ENCODE data around the gene AK9.
A peak's percentile ranks its signal among the peaks of the same experiment; 100 is the strongest.
"Not testable (repeated sequence)": the region's sequence is repeated elsewhere in the genome, so short reads cannot be mapped to it uniquely, and the experiment has no call there.

Gene AK9

DNA sequence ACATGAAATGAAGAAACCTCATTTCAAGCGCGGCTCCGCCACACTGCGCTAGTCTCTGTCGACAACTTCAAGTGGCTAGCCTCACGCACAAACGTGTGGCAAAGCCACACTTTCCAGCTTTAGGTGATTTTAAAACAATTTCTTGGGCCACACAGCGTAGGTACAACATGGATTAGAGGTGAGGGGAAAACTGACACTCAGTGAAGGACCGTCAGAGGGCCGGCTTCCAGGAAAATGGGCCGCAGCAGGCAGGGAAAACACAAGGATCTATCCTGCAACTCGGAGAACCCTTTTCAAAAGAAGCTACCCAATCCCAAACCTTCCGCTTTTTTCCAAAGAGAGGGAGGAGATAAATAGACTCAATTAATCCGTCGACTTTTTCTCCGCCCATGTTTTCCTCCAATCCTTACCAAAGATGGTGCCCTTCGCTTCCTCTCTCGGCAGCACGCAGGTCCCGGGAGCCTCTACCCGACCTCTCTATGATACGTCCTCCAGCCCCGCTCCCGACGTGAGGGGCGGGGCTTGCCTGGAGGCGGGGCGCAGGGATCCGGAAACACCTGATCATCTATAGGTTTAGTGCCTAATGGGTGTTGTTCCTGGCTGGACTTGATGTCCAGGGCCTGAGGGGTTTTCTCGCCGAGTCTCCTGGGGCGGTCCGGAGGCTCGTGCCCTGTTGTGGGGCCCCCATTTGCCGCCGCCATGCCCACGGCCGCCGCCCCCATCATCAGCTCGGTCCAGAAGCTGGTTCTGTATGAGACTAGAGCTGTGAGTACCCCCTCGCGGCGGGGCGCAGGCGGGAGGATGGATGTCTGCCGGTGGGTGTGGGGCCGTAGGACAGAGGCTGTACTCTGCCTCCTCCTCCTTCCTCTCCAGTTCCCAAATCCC is at the start of gene AK9, which contains the start of gene FIG4:
AK9 (minus strand) TSS at position 466 of the 885 bp plus-strand sequence. CDS start 15,457 bp downstream, outside the sequence.
FIG4 (plus strand) TSS at position 560 of the 885 bp plus-strand sequence; CDS start at position 700, 140 bp downstream.
- DNase-seq (ENCODE audit: low read depth in 1 of 2, low spot score in 1 of 2) = peak; percentile 80 to 82

DNA sequence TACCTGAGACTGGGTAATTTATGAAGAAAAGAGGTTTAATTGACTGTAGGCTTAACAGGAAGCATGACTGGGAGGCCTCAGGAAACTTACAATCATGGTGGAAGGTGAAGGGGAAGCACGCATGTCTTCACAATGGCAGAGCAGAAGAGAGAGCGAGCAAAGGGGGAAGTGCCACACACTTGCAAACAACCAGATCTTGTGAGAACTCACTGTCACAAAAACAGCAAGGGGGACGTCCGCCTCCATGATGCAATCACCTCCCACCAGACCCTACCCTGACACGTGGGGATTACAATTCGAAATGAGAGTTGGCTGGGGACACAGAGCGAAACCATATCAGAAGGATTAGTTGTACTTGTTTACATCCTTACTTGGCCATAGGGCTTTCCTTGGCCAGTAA is 49.8 kb upstream of the AK9 start:
- DNase-seq (ENCODE audit: low read depth in 1 of 2, low spot score in 1 of 2) = no peak

DNA sequence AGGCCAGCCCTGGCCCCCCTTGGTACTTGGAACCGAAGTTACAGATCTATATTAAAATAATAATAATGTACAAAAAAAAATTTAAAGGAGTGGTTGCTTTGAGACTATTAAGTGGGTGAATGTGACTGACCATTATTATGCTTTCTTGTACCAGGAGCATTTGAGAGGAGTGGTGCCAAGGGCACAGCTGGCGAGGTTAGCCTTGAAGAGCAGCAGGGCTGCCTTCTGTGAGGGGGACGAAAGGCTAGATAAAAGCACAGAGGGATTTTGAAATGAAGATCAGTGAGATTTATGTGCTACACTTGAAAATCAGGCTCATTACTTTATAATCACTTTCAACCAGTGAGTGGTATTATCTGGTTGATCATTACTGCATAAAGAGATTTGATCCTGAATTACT is 48.7 kb upstream of the AK9 start:
- DNase-seq (ENCODE audit: low read depth in 1 of 2, low spot score in 1 of 2) = no peak

DNA sequence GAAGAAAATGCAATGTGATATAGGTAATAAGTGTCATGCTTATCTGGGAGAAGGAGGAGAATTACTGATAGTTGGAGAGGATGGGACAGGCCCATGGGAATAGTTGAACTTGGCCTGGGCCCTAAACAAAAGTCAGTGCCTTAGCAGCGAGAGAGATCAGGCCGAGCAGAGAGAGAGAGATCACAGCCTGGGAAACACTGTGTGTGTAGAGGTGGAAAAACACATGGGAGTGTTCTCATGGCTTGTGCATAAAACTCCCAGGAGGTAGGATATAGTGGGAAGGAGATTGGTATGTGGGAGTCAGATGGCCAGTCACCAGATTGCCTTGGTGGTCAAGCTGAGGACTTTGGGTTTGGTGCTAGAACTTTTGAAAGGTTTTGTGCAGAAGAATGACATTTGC is 47.7 kb upstream of the AK9 start:
- no peak for DNase-seq (ENCODE audit: low read depth in 1 of 2, low spot score in 1 of 2)

DNA sequence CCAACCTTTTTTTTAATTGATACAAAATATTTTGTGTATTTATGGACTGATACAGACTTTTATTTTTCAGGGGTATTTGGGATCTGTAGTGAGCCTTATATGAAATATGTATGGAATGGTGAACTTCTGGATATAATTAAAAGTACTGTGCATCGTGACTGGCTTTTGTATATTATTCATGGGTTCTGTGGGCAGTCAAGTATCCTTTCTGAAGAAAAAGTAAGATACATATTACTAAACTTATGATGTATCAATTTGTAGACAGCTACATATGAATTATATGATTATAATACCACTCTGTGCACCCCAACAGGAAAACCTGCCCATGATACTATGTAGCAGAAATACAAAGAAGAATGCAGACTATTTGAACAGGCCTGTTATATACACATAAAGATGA is 47.3 kb upstream of the AK9 start:
- DNase-seq (ENCODE audit: low read depth in 1 of 2, low spot score in 1 of 2) = no peak

DNA sequence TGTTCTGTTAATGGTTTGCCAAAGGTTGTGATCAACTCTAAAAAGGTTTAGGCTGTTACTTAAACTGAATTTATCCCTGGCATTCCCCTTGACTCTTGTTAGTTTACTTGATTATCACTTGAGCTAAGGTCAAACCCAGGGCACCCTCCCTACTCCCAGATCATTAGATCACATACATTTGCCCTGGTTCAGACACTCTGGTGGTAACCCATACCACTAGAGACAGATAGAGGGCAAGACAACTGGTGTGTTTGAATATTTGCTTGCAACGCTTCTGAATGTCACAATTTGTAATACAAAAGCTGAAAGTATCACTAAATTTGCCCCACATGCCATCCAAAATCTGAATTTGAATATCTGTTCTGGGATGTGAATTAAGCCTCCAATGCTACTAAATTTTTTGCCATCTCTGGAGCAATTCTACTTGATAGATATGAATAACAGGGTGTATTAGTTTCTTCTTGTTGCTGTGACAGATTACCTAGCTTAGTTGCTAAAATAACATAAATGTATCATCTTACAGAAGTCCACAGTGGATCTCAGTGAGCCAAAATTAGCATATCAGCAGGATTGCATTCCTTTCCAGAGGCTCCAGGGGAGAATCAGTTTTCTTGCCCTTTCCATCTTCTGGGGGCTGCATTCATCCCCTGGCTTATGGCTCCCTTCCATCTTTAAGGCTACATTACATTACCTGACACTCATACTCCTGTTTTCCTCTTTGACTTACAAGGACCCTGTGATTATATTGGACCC is 45.4 kb upstream of the AK9 start:
- no peak for DNase-seq (ENCODE audit: low read depth in 1 of 2, low spot score in 1 of 2)

DNA sequence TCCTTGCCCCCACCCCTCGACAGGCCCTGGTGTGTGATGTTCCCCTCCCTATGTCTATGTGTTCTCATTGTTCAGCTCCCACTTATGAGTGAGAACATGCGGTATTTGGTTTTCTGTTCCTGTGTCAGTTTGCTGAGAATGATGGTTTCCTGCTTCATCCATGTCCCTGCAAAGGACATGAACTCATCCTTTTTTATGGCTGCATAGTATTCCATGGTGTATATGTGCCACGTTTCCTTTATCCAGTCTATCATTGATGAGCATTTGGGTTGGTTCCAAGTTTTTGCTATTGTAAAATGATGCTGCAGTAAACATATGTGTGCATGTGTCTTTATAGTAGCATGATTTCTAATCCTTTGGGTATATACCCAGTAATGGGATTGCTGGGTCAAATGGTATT is 34.2 kb upstream of the AK9 start:
- not testable (repeated sequence) for DNase-seq (ENCODE audit: low read depth in 1 of 2, low spot score in 1 of 2)

DNA sequence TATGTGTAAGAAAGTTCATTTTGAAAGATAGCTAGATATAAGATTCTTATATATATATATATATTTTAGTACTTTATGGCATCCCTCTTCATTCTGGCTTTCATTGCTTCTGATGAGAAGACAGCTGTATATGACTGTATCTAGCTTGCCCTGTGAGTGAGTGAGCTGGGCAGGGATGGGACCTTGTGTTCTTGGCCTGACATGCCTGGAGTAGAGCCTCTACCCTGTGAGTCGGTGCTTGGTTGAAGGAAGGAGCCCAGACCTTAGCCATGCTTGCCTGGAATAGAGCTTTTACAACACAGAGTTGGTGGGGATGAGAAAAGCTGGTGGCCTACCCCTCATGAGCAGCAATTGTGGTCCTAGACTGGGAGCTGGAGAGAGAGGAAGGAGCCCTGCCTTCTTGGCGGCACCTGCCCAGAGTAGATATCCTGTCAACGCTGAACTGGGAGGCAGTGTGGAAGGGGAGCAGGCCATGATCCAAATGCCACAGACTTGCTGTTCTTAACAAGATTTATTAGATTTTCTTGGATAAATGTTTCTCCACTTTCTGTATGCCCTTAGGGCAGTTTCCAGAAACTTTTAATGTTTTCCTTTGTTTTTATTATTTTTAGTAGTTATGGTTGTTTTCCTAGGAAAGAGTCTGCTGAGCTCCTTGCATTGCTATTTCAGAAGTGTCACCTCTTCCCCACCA is 31.7 kb upstream of the AK9 start:
- DNase-seq (ENCODE audit: low read depth in 1 of 2, low spot score in 1 of 2) = no peak

DNA sequence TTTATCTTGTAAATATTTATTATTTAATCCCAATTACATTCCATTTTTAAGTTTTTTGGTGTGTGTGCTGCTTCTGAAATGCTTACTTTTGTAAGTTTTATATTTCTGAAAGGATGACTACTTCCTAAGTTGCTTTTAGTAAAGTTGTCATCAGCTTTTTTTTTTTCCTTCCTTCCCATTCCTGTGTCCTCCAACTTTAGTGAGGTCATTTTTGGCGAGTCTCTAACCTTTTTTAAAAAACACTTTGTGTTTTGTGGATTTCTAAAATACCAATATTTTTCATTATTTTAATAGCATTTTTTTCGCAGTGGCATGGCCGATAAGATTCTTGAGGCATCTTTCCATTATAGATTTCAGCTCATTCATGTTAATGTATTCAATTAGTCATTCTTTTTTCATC is 31.0 kb upstream of the AK9 start:
- no peak for DNase-seq (ENCODE audit: low read depth in 1 of 2, low spot score in 1 of 2)

DNA sequence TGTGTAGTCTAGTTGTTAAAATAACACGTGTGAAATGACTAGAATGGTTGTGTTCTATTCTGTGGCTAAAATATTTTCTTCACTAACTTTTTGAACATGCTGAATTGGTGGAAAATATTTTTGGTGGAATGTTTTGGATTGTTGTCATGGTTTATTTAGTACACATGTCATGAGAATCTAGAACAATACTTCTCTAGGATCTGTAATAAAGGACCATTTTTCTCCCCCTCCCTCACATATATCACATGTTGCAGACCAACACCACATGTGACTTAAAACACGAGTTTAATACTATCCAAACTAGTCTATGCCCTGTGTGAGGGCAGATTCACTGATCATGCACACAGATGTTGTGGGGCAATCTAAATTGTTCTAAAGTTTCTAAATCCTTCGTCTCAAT is 29.3 kb upstream of the AK9 start:
- DNase-seq (ENCODE audit: low read depth in 1 of 2, low spot score in 1 of 2) = no peak

DNA sequence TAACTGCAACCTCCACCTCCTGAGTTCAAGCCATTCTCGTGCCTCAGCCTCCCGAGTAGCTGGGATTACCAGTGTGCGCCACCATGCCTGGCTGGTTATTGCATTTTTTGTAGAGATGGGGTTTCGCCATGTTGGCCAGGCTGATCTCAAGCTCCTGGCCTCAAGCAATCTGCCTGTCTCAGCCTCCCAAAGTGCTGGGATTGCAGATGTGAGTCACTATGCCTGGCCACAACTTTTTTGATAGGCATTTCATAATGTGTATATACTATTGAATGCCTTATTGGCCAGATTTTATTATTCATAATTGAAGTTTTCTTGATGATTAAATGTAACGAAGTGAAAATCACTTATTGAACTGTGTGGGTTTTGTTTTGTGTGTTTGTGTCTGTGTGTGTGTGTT is 28.0 kb upstream of the AK9 start:
- no peak for DNase-seq (ENCODE audit: low read depth in 1 of 2, low spot score in 1 of 2)

DNA sequence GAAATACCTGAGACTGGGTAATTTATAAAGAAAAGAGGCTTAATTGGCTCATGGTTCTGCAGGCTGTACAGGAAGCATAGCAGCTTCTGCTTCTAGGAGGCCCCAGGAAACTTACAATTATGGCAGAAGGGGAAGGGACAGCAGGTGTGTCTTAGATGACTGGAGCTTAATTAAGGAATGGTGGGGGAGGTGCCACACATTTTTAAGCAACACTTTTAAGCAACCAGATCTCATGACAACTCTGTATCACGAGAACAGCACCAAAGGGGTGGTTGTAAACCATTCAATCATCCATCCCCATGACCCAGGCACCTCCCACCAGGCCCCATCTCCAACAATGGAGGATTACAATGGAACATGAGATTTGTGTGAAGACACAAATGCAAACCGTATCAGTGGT is 27.0 kb upstream of the AK9 start:
- no peak for DNase-seq (ENCODE audit: low read depth in 1 of 2, low spot score in 1 of 2)

DNA sequence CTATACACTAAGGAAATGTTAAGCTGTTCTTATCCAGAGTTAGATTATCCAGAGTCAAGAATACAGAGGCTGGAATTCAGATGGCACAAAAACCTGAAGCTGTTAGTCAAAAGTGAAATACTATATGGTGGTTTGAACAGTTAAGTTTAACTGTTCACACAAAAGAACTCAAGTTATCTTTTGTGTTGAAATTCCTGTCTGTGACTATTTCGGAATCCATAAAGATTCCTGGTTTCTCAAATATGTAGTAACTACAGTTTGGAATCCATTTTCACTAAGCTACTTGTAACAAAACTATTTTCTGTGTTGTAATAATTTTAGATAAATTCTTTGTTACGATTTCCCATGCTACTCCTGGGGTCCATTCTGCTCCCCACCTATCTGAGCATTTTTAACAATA is 24.6 kb upstream of the AK9 start:
- no peak for DNase-seq (ENCODE audit: low read depth in 1 of 2, low spot score in 1 of 2)

DNA sequence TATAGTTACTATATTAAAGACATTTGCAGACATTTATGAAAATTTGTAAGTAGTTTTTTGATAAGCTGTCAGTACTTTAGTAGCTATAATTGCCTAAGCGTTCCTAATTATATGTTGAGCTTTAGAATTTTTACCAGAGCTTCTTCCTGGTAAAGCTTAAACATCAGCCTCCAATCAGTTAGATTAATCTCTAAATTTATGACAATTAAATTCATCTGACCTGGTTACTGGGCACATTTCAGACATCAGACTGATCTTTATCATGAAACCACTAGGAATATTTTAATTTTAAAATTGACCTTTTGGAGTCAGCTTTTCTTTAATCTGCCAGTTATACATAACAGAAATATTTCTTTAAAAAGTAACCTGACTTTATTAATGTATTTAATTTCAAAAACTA is 23.6 kb upstream of the AK9 start:
- no peak for DNase-seq (ENCODE audit: low read depth in 1 of 2, low spot score in 1 of 2)

DNA sequence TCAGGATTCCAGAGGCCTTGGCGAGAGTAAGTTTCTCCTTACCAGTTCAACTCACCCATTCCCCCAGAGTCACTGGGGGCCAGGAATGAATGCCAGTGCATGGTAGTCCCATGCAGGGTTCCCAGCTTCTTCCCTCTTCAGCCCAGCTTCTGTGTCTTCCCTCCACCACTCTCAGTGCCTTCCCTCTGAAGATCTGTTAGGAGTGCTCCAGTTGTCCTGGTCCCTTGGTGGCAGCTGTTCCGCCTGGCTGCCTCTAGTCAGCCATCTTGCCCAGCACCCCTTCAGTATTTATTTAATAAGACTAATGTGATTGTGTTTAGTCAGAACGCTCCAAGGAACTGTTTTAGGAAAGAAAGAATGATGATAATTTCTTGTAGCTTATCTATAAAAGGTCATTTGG is 23.2 kb upstream of the AK9 start:
- DNase-seq (ENCODE audit: low read depth in 1 of 2, low spot score in 1 of 2) = no peak

DNA sequence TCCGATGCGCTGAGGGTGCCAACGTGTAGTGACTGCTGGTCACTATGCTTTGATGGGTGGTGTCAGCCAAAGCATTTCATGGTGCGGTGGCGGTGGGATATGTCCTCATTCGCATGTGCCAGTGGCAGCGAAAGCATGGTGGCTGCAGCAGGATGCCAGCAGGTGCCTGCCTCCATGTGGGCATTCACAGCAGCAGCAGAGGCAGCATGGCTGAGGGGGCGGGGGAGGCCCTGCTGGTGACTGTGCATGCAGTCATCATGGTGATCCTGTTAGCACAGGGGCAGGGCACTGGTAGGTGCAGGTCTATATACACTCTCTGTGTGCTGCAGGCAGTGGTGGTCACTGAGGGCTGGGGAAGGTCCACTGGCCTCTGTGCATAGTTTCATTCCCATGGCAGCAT is 22.1 kb upstream of the AK9 start:
- no peak for DNase-seq (ENCODE audit: low read depth in 1 of 2, low spot score in 1 of 2)

DNA sequence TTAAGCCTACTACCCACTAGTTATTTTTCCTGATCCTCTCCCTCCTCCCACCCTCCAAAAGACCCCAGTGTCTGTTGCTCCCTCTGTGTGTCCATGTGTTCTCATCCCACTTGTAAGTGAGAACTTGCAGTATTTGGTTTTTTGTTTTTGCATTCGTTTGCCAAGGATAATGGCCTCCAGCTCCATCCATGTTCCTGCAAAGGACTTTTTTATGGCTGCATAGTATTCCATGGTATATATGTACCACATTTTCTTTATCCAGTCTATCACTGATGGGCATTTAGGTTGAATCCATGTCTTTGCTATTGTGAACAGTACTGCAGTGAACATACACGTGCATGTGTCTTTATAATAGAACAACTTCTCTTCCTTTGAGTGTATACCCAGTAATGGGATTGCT is 17.1 kb upstream of the AK9 start:
- not testable (repeated sequence) for DNase-seq (ENCODE audit: low read depth in 1 of 2, low spot score in 1 of 2)

DNA sequence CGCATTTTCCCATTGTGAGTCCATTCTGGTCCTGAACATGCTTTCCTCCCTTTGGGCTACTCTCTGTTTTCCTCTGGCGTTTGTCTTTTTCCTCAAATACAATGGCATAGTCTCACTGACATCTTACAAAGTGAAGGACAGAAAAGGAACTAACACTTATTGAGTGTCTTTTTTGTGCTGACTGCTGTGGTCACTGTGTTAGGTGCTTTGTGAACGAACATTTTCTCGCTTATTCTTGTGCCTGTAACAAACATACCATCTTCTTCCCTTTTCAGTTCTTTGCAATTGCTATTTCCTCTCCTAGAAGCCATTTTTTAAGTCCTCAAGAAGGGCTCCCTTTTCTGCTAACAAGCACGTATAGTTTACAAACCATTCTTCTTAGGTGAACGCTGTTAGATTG is 15.5 kb upstream of the AK9 start:
- DNase-seq (ENCODE audit: low read depth in 1 of 2, low spot score in 1 of 2) = no peak

DNA sequence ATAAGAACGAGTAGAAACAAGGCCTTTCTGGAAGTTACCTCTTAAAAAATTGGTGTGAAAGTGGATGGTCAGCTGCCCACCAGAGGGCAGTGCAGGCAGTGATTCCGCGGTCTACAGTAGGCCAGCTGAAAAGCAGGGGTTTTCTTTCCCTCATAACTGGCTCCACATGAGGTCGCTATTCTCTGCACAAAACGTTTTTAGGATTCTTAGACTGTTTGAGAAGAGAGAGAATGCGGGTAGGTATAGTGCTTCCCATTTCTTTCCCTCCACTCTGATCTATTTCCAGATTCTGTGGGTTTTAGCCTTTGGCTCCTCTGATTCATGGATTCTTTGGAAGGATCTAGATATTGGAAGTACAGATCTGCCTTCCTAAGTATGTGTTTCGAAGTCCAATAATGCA is 14.3 kb upstream of the AK9 start:
- DNase-seq (ENCODE audit: low read depth in 1 of 2, low spot score in 1 of 2) = peak; percentile 32 to 44

DNA sequence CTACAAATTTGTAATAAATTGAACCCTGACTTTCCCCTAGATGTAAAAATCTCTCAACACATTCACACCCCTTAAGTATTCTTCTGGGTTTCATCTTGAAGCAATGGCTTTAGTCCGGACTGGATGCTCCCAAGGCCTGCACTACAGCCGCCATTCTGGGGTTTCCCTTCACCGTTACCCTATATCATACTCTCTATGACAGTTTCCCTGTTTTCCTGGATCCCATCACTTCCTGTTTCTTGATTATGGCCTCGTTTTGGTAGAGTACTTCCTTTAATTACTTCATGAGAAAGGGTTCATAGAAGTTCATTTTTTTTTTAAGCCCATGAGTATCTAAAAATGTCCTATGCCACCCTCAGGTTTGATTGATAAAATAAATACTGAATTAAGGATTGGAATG is 11.8 kb upstream of the AK9 start:
- no peak for DNase-seq (ENCODE audit: low read depth in 1 of 2, low spot score in 1 of 2)

DNA sequence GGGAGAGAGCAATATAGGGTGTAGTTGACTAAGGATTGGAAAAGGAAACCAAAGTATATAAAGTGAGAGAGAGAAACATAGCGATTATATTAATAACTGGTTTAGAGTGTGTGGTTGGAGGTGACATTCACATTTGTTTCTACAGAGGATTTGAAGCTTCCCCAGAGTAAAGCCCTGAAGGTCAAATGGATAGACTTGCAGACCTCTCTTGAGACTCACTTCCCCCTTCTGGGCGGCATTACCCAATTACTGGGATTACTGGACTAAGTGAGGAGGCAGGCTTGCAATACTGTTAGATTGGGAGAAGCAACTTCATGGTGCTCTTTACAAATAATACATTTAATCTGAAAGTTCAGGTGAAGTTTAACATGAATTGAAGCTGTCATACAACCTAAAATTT is 10.8 kb upstream of the AK9 start:
- no peak for DNase-seq (ENCODE audit: low read depth in 1 of 2, low spot score in 1 of 2)

DNA sequence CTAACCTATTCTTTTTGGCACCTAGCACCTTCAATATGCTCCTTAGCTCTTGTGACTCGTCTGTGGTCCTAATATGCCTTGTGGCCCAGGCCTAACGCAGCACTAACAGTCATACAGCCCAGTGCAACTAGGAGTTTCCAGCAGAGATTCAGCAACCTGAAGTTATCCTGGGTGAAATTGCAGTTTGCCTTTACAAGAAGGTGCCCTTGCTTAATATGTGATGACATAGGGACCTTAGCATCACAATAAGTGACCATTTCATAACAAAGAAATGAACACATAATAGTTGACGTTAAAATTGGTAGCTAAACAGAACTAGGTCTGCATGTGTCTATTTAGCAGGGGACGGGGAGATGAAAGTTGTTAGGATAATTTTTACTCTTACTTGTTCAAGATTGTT is 10.2 kb upstream of the AK9 start:
- DNase-seq (ENCODE audit: low read depth in 1 of 2, low spot score in 1 of 2) = no peak

Measured in activated T-helper 1 cell treated with anti-CD3 and anti-CD28 coated beads, Interleukin-2, amount 50 U/mL, for 16 hours (primary cell).